K562 (cell line): Measurements from ENCODE around the gene CUL9.

Experiments used
- ATF2 ChIP-seq: sonication (generic); formaldehyde crosslinking; IDR thresholded peaks from 2 replicates; pipeline ENCODE4 v1.8.1; 2022; ENCODE audit warnings: missing genetic modification reagents
- CC2D1A ChIP-seq: fragments of 450-650 bp; IDR thresholded peaks from 2 replicates; pipeline ENCODE4 v1.6.1; 2017; ENCODE audit warnings: mild to moderate bottlenecking
- MYC ChIP-seq, 2 experiments: fragments of 250-450 bp in 1 of 2; sonication (Bioruptor Pico) in 1 of 2; IDR thresholded peaks; 2 replicates each; pipeline versions ENCODE4 v1.5.1 to v1.6.1; 2012 to 2021; ENCODE audit warnings: low read depth in 2 of 2, borderline replicate concordance in 1 of 2, improper control_type of control experiment in 1 of 2, low read length in 1 of 2, mild to moderate bottlenecking in 1 of 2, moderate library complexity in 1 of 2
- SREBF2 ChIP-seq: sonication (generic); formaldehyde crosslinking; IDR thresholded peaks from 2 replicates; pipeline ENCODE4 v1.4.0; 2020; ENCODE audit warnings: mild to moderate bottlenecking, missing genetic modification reagents
- ZNF174 ChIP-seq: fragments of 250-450 bp; sonication (Bioruptor Pico); IDR thresholded peaks from 2 replicates; pipeline ENCODE4 v1.4.0; 2020; ENCODE audit warnings: mild to moderate bottlenecking
- ZNF76 ChIP-seq: fragments of 250-450 bp; sonication (Bioruptor Pico); IDR thresholded peaks from 2 replicates; pipeline ENCODE4 v1.4.0; 2020; ENCODE audit warnings: mild to moderate bottlenecking, moderate library complexity, borderline replicate concordance
- ZSCAN29 ChIP-seq: fragments of 450-650 bp; IDR thresholded peaks from 2 replicates; pipeline ENCODE4 v1.6.1; 2017

GRCh38 chr6:43204271-43205105, 22.5 kb downstream of the CUL9 start:
- TF ChIP-seq ZSCAN29 = no peak
- no peak for TF ChIP-seq CC2D1A
- no peak for TF ChIP-seq MYC (IDR thresholded peaks at IDR 0.05; ENCODE audit: low read depth, low read length)
- no peak for TF ChIP-seq MYC (CRISPR knock-in tag; IDR thresholded peaks at IDR 0.05; ENCODE audit: borderline replicate concordance, low read depth)
- TF ChIP-seq ZNF174 (CRISPR knock-in tag) = no peak
- no peak for TF ChIP-seq SREBF2 (CRISPR knock-in tag)
- TF ChIP-seq ZNF76 (CRISPR knock-in tag) = no peak
- TF ChIP-seq ATF2 (CRISPR knock-in tag) = no peak
